Measurements from ENCODE around the gene MGA.

GRCh38 chr15:41698779-41699178, 38.6 kb downstream of the MGA start:
- TF ChIP-seq, protein P1, sequence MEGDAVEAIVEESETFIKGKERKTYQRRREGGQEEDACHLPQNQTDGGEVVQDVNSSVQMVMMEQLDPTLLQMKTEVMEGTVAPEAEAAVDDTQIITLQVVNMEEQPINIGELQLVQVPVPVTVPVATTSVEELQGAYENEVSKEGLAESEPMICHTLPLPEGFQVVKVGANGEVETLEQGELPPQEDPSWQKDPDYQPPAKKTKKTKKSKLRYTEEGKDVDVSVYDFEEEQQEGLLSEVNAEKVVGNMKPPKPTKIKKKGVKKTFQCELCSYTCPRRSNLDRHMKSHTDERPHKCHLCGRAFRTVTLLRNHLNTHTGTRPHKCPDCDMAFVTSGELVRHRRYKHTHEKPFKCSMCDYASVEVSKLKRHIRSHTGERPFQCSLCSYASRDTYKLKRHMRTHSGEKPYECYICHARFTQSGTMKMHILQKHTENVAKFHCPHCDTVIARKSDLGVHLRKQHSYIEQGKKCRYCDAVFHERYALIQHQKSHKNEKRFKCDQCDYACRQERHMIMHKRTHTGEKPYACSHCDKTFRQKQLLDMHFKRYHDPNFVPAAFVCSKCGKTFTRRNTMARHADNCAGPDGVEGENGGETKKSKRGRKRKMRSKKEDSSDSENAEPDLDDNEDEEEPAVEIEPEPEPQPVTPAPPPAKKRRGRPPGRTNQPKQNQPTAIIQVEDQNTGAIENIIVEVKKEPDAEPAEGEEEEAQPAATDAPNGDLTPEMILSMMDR (IDR thresholded peaks at IDR 0.05), result no peak
- TF ChIP-seq POLR2A (IDR thresholded peaks at IDR 0.05), result no peak
